Erythroblast (primary cell): ENCODE data around the gene BMP7.

Experiments used
- GATA1 ChIP-seq: IDR thresholded peaks from 2 replicates; pipeline ENCODE4 v1.6.1; 2011; ENCODE audit warnings: low read depth, mild to moderate bottlenecking, control low read depth, low read length, moderate library complexity
- POLR2A ChIP-seq: IDR thresholded peaks from 2 replicates; pipeline ENCODE4 v1.6.1; 2011; ENCODE audit warnings: mild to moderate bottlenecking, low read length

- TF ChIP-seq POLR2A (no peak), GATA1 (no peak)
These were observed 6.6 kb upstream of the BMP7 start for GRCh38 chr20:57272883-57273535.
